ENCODE results near the gene PCDHGC3. TPM values are rescaled to one million over a fixed set of nuclear protein-coding genes. Genes with fewer than 3 reads are reported as not detected.

PCDHGC3 gene
- total and polyA plus RNA-seq, 2 of the 8 experiments (the other 6 are each of a cell fraction or from before 2014, with no cell fraction given): 4.7 to 18.6 TPM

DNA sequence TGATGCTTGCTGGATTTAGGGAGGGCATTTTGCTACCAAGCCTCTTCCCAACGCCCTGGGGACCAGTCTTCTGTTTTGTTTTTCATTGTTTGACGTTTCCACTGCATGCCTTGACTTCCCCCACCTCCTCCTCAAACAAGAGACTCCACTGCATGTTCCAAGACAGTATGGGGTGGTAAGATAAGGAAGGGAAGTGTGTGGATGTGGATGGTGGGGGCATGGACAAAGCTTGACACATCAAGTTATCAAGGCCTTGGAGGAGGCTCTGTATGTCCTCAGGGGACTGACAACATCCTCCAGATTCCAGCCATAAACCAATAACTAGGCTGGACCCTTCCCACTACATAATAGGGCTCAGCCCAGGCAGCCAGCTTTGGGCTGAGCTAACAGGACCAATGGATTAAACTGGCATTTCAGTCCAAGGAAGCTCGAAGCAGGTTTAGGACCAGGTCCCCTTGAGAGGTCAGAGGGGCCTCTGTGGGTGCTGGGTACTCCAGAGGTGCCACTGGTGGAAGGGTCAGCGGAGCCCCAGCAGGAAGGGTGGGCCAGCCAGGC, 36.1 kb downstream of the PCDHGC3 start:
- H3K56ac ChIP-seq (replicated peaks; ENCODE audit: insufficient read length, low read depth, low read length): no peak overlapping the region
- H2BK5ac ChIP-seq (ENCODE audit: low read depth, low read length): no peak overlapping the region
- no peak overlapping the region for H4K5ac ChIP-seq (ENCODE audit: insufficient read length, low read depth, low read length)
- no peak overlapping the region for H3K23ac ChIP-seq (ENCODE audit: insufficient read length)
- no peak overlapping the region for H3K27ac ChIP-seq (ENCODE audit: low read depth, low read length)
- no peak overlapping the region for H2AFZ ChIP-seq (ENCODE audit: low read length)
- H3K79me1 ChIP-seq (ENCODE audit: low read depth, low read length): no peaks in the 10 kb centered on the region
- H3K23me2 ChIP-seq (ENCODE audit: low read depth, low read length): peaks cover 15% of the 10 kb centered on the region
- no peak overlapping the region for H2AK5ac ChIP-seq (ENCODE audit: low read depth, low read length)
- no peak overlapping the region for H3K14ac ChIP-seq (ENCODE audit: insufficient read length)
- peaks cover 2 to 13% (median 7%) of the 10 kb centered on the region in 4 experiments; a peak in 6 of 8 replicates for H3K36me3 ChIP-seq (ENCODE audit: control insufficient read depth in 2 of 4, insufficient read depth in 4 of 4, low read length in 3 of 4)
- H3K9ac ChIP-seq (replicated peaks in 1 of 4; ENCODE audit: extremely low read depth in 1 of 4, low read depth in 3 of 4, low read length in 3 of 4): no peak overlapping the region
- H3K18ac ChIP-seq (ENCODE audit: extremely low read depth, low read length): no peak overlapping the region
- DNase-seq (ENCODE audit: low read depth in 1 of 2, low spot score in 2 of 2): no peak
- H3K27me3 ChIP-seq (replicated peaks in 1 of 4; ENCODE audit: control insufficient read depth in 3 of 4, extremely low read depth in 1 of 4, insufficient read depth in 3 of 4, low read length in 3 of 4): no peaks in the 10 kb centered on the region
- H3K4ac ChIP-seq (replicated peaks; ENCODE audit: insufficient read length, low read depth, low read length): no peak overlapping the region
- H4K8ac ChIP-seq (ENCODE audit: extremely low read depth, insufficient read depth, low read length): no peak overlapping the region
- 83% methylated on average over 4 of the region's 4 CpGs; no CpG with 5 or more reads in 1 of the 2 experiments for WGBS, 2 experiments (ENCODE audit: extremely low coverage in 1 of 2, insufficient coverage in 1 of 2, insufficient read length in 1 of 2, insufficient replicate concordance in 2 of 2, low coverage in 1 of 2, low lambda C conversion rate in 2 of 2, missing lambda C conversion rate in 1 of 2)
- H3K4me1 ChIP-seq (replicated peaks in 1 of 4; ENCODE audit: control insufficient read depth in 3 of 4, insufficient read depth in 4 of 4, low read length in 3 of 4): peaks cover 7 to 35% (median 19%) of the 10 kb centered on the region in 4 experiments
- no peak overlapping the region for H2BK20ac ChIP-seq (ENCODE audit: low read length)
- no peak overlapping the region for H2BK15ac ChIP-seq (ENCODE audit: low read length)
- no peak for FAIRE-seq
- no peak overlapping the region for H2BK12ac ChIP-seq (ENCODE audit: low read depth, low read length)
- POLR2A ChIA-PET (ENCODE audit: partially characterized antibody): interaction anchor here (0.6 to 5.1 kb wide), 3 partner anchors 19 to 104 kb away, joined by 3 to 33 read pairs (median 5); partner anchors contain the start of genes PCDHGA11 and PCDHGB6
- H3K4me3 ChIP-seq (ENCODE audit: extremely low read depth in 1 of 4, insufficient read depth in 2 of 4, low read depth in 3 of 4, low read length in 4 of 4): no peak overlapping the region
- no peak overlapping the region for H2BK120ac ChIP-seq (replicated peaks; ENCODE audit: low read depth, low read length)
- H4K91ac ChIP-seq (replicated peaks; ENCODE audit: insufficient read length, low read length): no peak overlapping the region
- no peak overlapping the region; a peak in 1 of 4 replicates for H3K4me2 ChIP-seq (ENCODE audit: insufficient read depth in 1 of 2, low read depth in 2 of 2, low read length in 2 of 2)
- H3K9me3 ChIP-seq (ENCODE audit: insufficient read depth in 2 of 2, low read depth in 1 of 2, low read length in 1 of 2): no peaks in the 10 kb centered on the region
- no peaks in the 10 kb centered on the region for H3K79me2 ChIP-seq (ENCODE audit: control insufficient read depth in 1 of 2, insufficient read depth in 2 of 2, low read length in 2 of 2)
- CTCF ChIA-PET (ENCODE audit: partially characterized antibody): interaction anchor here (0.6 to 50.9 kb wide), 34 partner anchors 11 to 417 kb away, joined by 3 to 1236 read pairs (median 6); partner anchors contain the start of genes PCDHB11, PCDHB14, PCDHB15 and PCDHB2
- H4K20me1 ChIP-seq (replicated peaks in 1 of 2; ENCODE audit: control insufficient read depth in 1 of 2, insufficient read depth in 2 of 2, low read length in 2 of 2): no peaks in the 10 kb centered on the region
- TF ChIP-seq SIN3A (conservative IDR thresholded peaks at IDR 0.05 in 1 of 2, IDR thresholded peaks at IDR 0.05 in 1 of 2; ENCODE audit: low read depth in 1 of 2, low read length in 2 of 2) (no peak), SP1 (IDR thresholded peaks at IDR 0.05; ENCODE audit: low read depth, low read length) (no peak), SIX5 (IDR thresholded peaks at IDR 0.05; ENCODE audit: low read depth, low read length) (no peak), HDAC2 (IDR thresholded peaks at IDR 0.05; ENCODE audit: borderline replicate concordance in 1 of 2, low read depth in 2 of 2, low read length in 2 of 2) (no peak), TAF7 (optimal IDR thresholded peaks at IDR 0.05; ENCODE audit: borderline replicate concordance, low read depth, low read length) (no peak), TAF1 (IDR thresholded peaks at IDR 0.05; ENCODE audit: low read depth, low read length) (no peak), RFX5 (IDR thresholded peaks at IDR 0.05; ENCODE audit: borderline replicate concordance, low read depth, low read length) (no peak), FOSL1 (IDR thresholded peaks at IDR 0.05; ENCODE audit: insufficient read depth, low read depth, low read length) (no peak), RBBP5 (IDR thresholded peaks at IDR 0.05; ENCODE audit: borderline replicate concordance, low read depth, low read length) (no peak), CTBP2 (IDR thresholded peaks at IDR 0.05; ENCODE audit: borderline replicate concordance, insufficient read depth, insufficient read length, low read length) (no peak)
- TF ChIP-seq, protein P1, sequence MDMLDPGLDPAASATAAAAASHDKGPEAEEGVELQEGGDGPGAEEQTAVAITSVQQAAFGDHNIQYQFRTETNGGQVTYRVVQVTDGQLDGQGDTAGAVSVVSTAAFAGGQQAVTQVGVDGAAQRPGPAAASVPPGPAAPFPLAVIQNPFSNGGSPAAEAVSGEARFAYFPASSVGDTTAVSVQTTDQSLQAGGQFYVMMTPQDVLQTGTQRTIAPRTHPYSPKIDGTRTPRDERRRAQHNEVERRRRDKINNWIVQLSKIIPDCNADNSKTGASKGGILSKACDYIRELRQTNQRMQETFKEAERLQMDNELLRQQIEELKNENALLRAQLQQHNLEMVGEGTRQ (IDR thresholded peaks at IDR 0.05; ENCODE audit: low read length): no peak
